ENCODE results near the gene WWOX.

GRCh38 chr16:78597809-78598570 lies 498.5 kb downstream of the WWOX start:
- no peak for TF ChIP-seq CTCF (IDR thresholded peaks at IDR 0.05; ENCODE audit: control extremely low read depth in 1 of 3, insufficient read depth in 1 of 3, low read depth in 1 of 3, low read length in 3 of 3)
- TF ChIP-seq KDM5A (IDR thresholded peaks at IDR 0.05; ENCODE audit: low read length), result no peak
- TF ChIP-seq POLR2A (IDR thresholded peaks at IDR 0.05; ENCODE audit: control extremely low read depth in 1 of 2, low read depth in 2 of 2, low read length in 2 of 2), result no peak
- no peak for TF ChIP-seq USF2 (IDR thresholded peaks at IDR 0.05; ENCODE audit: low read length)
- no peak for TF ChIP-seq CREB1 (IDR thresholded peaks at IDR 0.05)
- no peak for TF ChIP-seq RXRA (IDR thresholded peaks at IDR 0.05; ENCODE audit: insufficient read depth, low read depth, low read length)
- no peak for TF ChIP-seq EGR1 (IDR thresholded peaks at IDR 0.05; ENCODE audit: borderline replicate concordance, low read depth, low read length)
- TF ChIP-seq CHD2 (IDR thresholded peaks at IDR 0.05; ENCODE audit: low read length), result no peak
- TF ChIP-seq ATF2 (IDR thresholded peaks at IDR 0.05; ENCODE audit: low read length), result no peak
- no peak for TF ChIP-seq HDAC2 (IDR thresholded peaks at IDR 0.05; ENCODE audit: borderline replicate concordance in 1 of 2, low read depth in 2 of 2, low read length in 2 of 2)
- TF ChIP-seq TEAD4 (IDR thresholded peaks at IDR 0.05; ENCODE audit: low read depth, low read length), result no peak

All from H1 (cell line).